HG03039 (cell line): ENCODE results near the gene SCNN1A.

Experiments used
- ATAC-seq: cut with Tn5 transposase; IDR thresholded peaks from one replicate; pipeline ENCODE4 v1.9.1; 2021; ENCODE audit warnings: mild to moderate bottlenecking, moderate library complexity; ENCODE audit not compliant: unreplicated experiment

The SCNN1A gene

GRCh38 chr12:6375269-6376078 is at the start of gene SCNN1A:
Gene SCNN1A, minus strand, starts transcription at chr12:6375563. Its CDS starts 780 bp downstream, at chr12:6374783.
- ATAC-seq, result no peak

GRCh38 chr12:6424866-6425265 is 49.5 kb upstream of the SCNN1A start:
- ATAC-seq, result no peak

- ATAC-seq, result no peak
Observed at GRCh38 chr12:6424008-6424347, 48.6 kb upstream of the SCNN1A start.

- ATAC-seq, result no peak
Observed at GRCh38 chr12:6423267-6424007, 48.1 kb upstream of the SCNN1A start.

GRCh38 chr12:6420364-6420763 is 45.0 kb upstream of the SCNN1A start:
- ATAC-seq, result no peak

GRCh38 chr12:6418796-6419195 is 43.4 kb upstream of the SCNN1A start:
- no peak for ATAC-seq

GRCh38 chr12:6416596-6416995 is 41.2 kb upstream of the SCNN1A start:
- no peak for ATAC-seq

- no peak for ATAC-seq
Observed at GRCh38 chr12:6407236-6407954, 32.0 kb upstream of the SCNN1A start.

- no peak for ATAC-seq
Observed at GRCh38 chr12:6405963-6406362, 30.6 kb upstream of the SCNN1A start.

- no peak for ATAC-seq
Observed at GRCh38 chr12:6404390-6404789, 29.0 kb upstream of the SCNN1A start.

GRCh38 chr12:6399884-6400644 is 24.7 kb upstream of the SCNN1A start:
- ATAC-seq, result no peak

GRCh38 chr12:6396031-6396430 is 20.7 kb upstream of the SCNN1A start:
- ATAC-seq, result no peak

- no peak for ATAC-seq
Observed at GRCh38 chr12:6394398-6394797, 19.0 kb upstream of the SCNN1A start.

- no peak for ATAC-seq
Observed at GRCh38 chr12:6393109-6393508, 17.7 kb upstream of the SCNN1A start.

GRCh38 chr12:6392504-6392903 is 17.1 kb upstream of the SCNN1A start:
- no peak for ATAC-seq

- ATAC-seq, result no peak
Observed at GRCh38 chr12:6391013-6391412, 15.7 kb upstream of the SCNN1A start.

GRCh38 chr12:6390084-6390799 is 14.9 kb upstream of the SCNN1A start:
- ATAC-seq, result no peak

GRCh38 chr12:6387541-6387940 is 12.2 kb upstream of the SCNN1A start:
- no peak for ATAC-seq

- no peak for ATAC-seq
Observed at GRCh38 chr12:6386491-6386890, 11.1 kb upstream of the SCNN1A start.

GRCh38 chr12:6386038-6386437 is 10.7 kb upstream of the SCNN1A start:
- no peak for ATAC-seq
